SK-N-SH treated with all-trans-retinoic acid at 6 μM for 48 hours (cell line): ENCODE data around the gene NT5DC1.

Experiments used
- ATAC-seq: fragments of 200-7000 bp; cut with Tn5 transposase; 3 replicates; pipeline ENCODE4 v1.9.1; 2020; ENCODE audit warnings: mild to moderate bottlenecking, moderate library complexity
- ARNTL ChIP-seq: fragments of 450-650 bp; formaldehyde crosslinking; IDR thresholded peaks from 2 replicates; pipeline ENCODE4 v1.5.0; 2020; ENCODE audit warnings: low read depth, mild to moderate bottlenecking, moderate library complexity, borderline replicate concordance
- BACH2 ChIP-seq: fragments of 250-450 bp; sonication (Bioruptor Pico); IDR thresholded peaks from 2 replicates; pipeline ENCODE4 v1.9.0; 2021; ENCODE audit warnings: mild to moderate bottlenecking, borderline replicate concordance
- ESRRG ChIP-seq: fragments of 250-450 bp; sonication (Bioruptor Pico); IDR thresholded peaks from 2 replicates; pipeline ENCODE4 v1.6.1; 2021; ENCODE audit warnings: mild to moderate bottlenecking
- GLIS3 ChIP-seq: fragments of 250-450 bp; sonication (Bioruptor Pico); IDR thresholded peaks from 2 replicates; pipeline ENCODE4 v1.5.0; 2020; ENCODE audit warnings: mild to moderate bottlenecking, moderate library complexity
- ISL1 ChIP-seq: fragments of 250-450 bp; sonication (Bioruptor Pico); IDR thresholded peaks from 2 replicates; pipeline ENCODE4 v2.1.2; 2022; ENCODE audit warnings: mild to moderate bottlenecking, moderate library complexity
- OSR1 ChIP-seq: fragments of 250-450 bp; sonication (Bioruptor Pico); IDR thresholded peaks from 2 replicates; pipeline ENCODE4 v1.8.0; 2022; ENCODE audit warnings: moderate library complexity, mild to moderate bottlenecking, inconsistent platforms
- PPARA ChIP-seq: fragments of 250-450 bp; sonication (Bioruptor Pico); IDR thresholded peaks from 2 replicates; pipeline ENCODE4 v1.5.0; 2020; ENCODE audit warnings: mild to moderate bottlenecking, borderline replicate concordance
- RARB ChIP-seq: fragments of 250-450 bp; sonication (Bioruptor Pico); IDR thresholded peaks from 2 replicates; pipeline ENCODE4 v1.8.0; 2021; ENCODE audit warnings: mild to moderate bottlenecking, moderate library complexity
- SNAI2 ChIP-seq: fragments of 250-450 bp; sonication (Bioruptor Pico); IDR thresholded peaks from 2 replicates; pipeline ENCODE4 v1.5.0; 2020; ENCODE audit warnings: mild to moderate bottlenecking, moderate library complexity
- TCF4 ChIP-seq: fragments of 250-450 bp; sonication (Bioruptor Pico); IDR thresholded peaks from 2 replicates; pipeline ENCODE4 v1.8.0; 2021; ENCODE audit warnings: mild to moderate bottlenecking, moderate library complexity, borderline replicate concordance
- ZC3H10 ChIP-seq: fragments of 250-450 bp; sonication (Bioruptor Pico); IDR thresholded peaks from 2 replicates; pipeline ENCODE4 v1.5.1; 2021; ENCODE audit warnings: mild to moderate bottlenecking, moderate library complexity
- ZFP3 ChIP-seq: fragments of 250-450 bp; sonication (Bioruptor Pico); IDR thresholded peaks from 2 replicates; pipeline ENCODE4 v1.5.0; 2020; ENCODE audit warnings: mild to moderate bottlenecking, moderate library complexity
- ZFP30 ChIP-seq: fragments of 450-650 bp; formaldehyde crosslinking; IDR thresholded peaks from 2 replicates; pipeline ENCODE4 v1.5.0; 2022; ENCODE audit warnings: mild to moderate bottlenecking, moderate library complexity
- ZNF565 ChIP-seq: fragments of 450-650 bp; formaldehyde crosslinking; conservative IDR thresholded peaks from 2 replicates; pipeline ENCODE4 v1.5.0; 2020; ENCODE audit warnings: low read depth, mild to moderate bottlenecking, moderate library complexity
- ZNF70 ChIP-seq: fragments of 450-650 bp; formaldehyde crosslinking; IDR thresholded peaks from 2 replicates; pipeline ENCODE4 v1.5.0; 2020; ENCODE audit warnings: mild to moderate bottlenecking, moderate library complexity
- ZNF8 ChIP-seq: fragments of 450-650 bp; formaldehyde crosslinking; IDR thresholded peaks from 2 replicates; pipeline ENCODE4 v1.5.0; 2020; ENCODE audit warnings: mild to moderate bottlenecking, moderate library complexity
- TF ChIP-seq, protein P1 (sequence below): fragments of 250-450 bp; sonication (Bioruptor Pico); IDR thresholded peaks from 2 replicates; pipeline ENCODE4 v1.5.1; 2021; ENCODE audit warnings: mild to moderate bottlenecking, moderate library complexity
- TF ChIP-seq, protein P2 (sequence below): fragments of 250-450 bp; sonication (Bioruptor Pico); IDR thresholded peaks from 2 replicates; pipeline ENCODE4 v1.5.0; 2020; ENCODE audit warnings: mild to moderate bottlenecking, moderate library complexity
- TF ChIP-seq, protein P3 (sequence below): fragments of 250-450 bp; sonication (Bioruptor Pico); IDR thresholded peaks from 2 replicates; pipeline ENCODE4 v1.8.0; 2020; ENCODE audit warnings: mild to moderate bottlenecking, moderate library complexity, borderline replicate concordance
- TF ChIP-seq, protein P4 (sequence below): fragments of 250-450 bp; sonication (Bioruptor Pico); IDR thresholded peaks from 2 replicates; pipeline ENCODE4 v1.8.0; 2021; ENCODE audit warnings: low read depth, mild to moderate bottlenecking, moderate library complexity, borderline replicate concordance
- TF ChIP-seq, protein P5 (sequence below): fragments of 250-450 bp; sonication (Bioruptor Pico); IDR thresholded peaks from 2 replicates; pipeline ENCODE4 v1.5.1; 2020; ENCODE audit warnings: low read depth, mild to moderate bottlenecking, moderate library complexity

The NT5DC1 gene

DNA sequence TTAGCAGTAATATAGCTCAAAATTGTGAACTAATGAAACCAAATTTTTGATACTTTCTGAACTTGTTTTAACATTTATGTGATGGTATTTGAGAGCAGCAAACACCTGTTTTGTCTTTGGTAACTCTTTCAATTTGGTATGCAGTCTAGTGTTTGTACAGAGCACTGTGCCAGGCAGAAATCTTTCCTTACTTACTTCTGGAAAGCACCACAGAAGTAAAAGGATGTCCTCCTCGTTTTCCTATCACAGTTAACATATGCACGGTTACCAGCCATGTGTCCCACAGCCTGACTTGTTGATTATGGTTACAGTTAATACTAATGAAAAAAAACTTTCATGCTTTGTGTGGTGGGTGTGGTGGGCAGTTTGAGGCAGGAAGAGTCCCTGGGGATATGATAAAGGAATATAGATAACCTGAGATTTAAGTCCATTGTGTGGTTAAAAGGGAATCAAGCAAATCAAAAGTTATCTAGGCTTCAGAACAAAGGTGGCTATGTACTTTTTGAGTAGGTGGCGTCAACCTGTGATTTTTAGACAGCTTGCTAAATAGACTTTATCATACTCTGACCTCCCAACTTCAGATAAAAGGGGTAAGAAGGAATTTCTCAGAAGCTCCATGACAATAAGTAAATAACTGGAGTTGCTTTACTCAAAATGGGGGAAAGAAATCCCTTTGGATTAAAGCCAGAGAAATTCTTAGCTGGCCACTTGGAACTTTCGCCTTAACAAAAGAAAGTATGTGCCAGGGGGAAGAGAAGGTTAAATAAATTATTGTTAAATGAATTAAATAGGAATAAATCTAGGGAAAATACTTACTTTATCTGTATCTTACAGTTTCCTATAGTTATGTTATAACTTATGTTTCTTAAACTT, 45.4 kb downstream of the NT5DC1 start:
- ATAC-seq, result no peak

DNA sequence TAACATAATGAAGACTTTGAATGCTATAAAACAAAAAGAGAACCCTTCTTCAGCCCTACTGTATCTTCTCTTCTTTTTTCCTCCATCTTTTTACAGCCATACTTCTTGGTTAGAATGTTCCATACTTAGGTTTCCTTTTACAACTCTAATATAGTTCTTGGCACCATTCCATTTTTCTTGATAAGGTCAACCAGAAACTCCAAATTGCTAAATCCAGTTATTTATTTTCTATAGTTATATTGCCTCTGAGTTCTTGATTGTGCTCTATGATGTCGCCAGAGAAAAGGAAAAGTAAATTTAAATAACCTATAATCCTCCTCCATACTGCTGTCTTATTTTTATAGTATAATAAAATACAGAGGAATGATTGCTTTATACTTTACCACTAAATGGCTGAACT, 52.0 kb downstream of the NT5DC1 start:
- TF ChIP-seq, protein P1, sequence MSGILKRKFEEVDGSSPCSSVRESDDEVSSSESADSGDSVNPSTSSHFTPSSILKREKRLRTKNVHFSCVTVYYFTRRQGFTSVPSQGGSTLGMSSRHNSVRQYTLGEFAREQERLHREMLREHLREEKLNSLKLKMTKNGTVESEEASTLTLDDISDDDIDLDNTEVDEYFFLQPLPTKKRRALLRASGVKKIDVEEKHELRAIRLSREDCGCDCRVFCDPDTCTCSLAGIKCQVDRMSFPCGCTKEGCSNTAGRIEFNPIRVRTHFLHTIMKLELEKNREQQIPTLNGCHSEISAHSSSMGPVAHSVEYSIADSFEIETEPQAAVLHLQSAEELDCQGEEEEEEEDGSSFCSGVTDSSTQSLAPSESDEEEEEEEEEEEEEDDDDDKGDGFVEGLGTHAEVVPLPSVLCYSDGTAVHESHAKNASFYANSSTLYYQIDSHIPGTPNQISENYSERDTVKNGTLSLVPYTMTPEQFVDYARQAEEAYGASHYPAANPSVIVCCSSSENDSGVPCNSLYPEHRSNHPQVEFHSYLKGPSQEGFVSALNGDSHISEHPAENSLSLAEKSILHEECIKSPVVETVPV (CRISPR knock-in tag), result no peak
- no peak for TF ChIP-seq GLIS3
- TF ChIP-seq ISL1 (CRISPR knock-in tag), result no peak
- TF ChIP-seq, protein P2, sequence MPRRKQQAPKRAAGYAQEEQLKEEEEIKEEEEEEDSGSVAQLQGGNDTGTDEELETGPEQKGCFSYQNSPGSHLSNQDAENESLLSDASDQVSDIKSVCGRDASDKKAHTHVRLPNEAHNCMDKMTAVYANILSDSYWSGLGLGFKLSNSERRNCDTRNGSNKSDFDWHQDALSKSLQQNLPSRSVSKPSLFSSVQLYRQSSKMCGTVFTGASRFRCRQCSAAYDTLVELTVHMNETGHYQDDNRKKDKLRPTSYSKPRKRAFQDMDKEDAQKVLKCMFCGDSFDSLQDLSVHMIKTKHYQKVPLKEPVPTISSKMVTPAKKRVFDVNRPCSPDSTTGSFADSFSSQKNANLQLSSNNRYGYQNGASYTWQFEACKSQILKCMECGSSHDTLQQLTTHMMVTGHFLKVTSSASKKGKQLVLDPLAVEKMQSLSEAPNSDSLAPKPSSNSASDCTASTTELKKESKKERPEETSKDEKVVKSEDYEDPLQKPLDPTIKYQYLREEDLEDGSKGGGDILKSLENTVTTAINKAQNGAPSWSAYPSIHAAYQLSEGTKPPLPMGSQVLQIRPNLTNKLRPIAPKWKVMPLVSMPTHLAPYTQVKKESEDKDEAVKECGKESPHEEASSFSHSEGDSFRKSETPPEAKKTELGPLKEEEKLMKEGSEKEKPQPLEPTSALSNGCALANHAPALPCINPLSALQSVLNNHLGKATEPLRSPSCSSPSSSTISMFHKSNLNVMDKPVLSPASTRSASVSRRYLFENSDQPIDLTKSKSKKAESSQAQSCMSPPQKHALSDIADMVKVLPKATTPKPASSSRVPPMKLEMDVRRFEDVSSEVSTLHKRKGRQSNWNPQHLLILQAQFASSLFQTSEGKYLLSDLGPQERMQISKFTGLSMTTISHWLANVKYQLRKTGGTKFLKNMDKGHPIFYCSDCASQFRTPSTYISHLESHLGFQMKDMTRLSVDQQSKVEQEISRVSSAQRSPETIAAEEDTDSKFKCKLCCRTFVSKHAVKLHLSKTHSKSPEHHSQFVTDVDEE (CRISPR knock-in tag), result no peak
- no peak for TF ChIP-seq TCF4 (CRISPR knock-in tag)
- TF ChIP-seq, protein P3, sequence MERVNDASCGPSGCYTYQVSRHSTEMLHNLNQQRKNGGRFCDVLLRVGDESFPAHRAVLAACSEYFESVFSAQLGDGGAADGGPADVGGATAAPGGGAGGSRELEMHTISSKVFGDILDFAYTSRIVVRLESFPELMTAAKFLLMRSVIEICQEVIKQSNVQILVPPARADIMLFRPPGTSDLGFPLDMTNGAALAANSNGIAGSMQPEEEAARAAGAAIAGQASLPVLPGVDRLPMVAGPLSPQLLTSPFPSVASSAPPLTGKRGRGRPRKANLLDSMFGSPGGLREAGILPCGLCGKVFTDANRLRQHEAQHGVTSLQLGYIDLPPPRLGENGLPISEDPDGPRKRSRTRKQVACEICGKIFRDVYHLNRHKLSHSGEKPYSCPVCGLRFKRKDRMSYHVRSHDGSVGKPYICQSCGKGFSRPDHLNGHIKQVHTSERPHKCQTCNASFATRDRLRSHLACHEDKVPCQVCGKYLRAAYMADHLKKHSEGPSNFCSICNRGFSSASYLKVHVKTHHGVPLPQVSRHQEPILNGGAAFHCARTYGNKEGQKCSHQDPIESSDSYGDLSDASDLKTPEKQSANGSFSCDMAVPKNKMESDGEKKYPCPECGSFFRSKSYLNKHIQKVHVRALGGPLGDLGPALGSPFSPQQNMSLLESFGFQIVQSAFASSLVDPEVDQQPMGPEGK (CRISPR knock-in tag), result no peak
- TF ChIP-seq PPARA (CRISPR knock-in tag), result no peak
- ATAC-seq, result no peak

More for the DNA sequence above, 45.4 kb downstream of the NT5DC1 start:
- no peak for TF ChIP-seq ZNF70 (CRISPR knock-in tag)
- TF ChIP-seq BACH2, result no peak
- TF ChIP-seq, protein P3 (CRISPR knock-in tag), result no peak
- no peak for TF ChIP-seq ZNF565 (CRISPR knock-in tag)
- TF ChIP-seq ZC3H10 (CRISPR knock-in tag), result no peak
- no peak for TF ChIP-seq GLIS3
- no peak for TF ChIP-seq SNAI2
- TF ChIP-seq, protein P1 (CRISPR knock-in tag), result no peak
- TF ChIP-seq ZFP30 (CRISPR knock-in tag), result no peak
- no peak for TF ChIP-seq ESRRG (CRISPR knock-in tag)
- TF ChIP-seq, protein P4, sequence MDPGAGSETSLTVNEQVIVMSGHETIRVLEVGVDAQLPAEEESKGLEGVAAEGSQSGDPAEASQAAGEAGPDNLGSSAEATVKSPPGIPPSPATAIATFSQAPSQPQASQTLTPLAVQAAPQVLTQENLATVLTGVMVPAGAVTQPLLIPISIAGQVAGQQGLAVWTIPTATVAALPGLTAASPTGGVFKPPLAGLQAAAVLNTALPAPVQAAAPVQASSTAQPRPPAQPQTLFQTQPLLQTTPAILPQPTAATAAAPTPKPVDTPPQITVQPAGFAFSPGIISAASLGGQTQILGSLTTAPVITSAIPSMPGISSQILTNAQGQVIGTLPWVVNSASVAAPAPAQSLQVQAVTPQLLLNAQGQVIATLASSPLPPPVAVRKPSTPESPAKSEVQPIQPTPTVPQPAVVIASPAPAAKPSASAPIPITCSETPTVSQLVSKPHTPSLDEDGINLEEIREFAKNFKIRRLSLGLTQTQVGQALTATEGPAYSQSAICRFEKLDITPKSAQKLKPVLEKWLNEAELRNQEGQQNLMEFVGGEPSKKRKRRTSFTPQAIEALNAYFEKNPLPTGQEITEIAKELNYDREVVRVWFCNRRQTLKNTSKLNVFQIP (CRISPR knock-in tag), result no peak
- no peak for TF ChIP-seq ARNTL
- TF ChIP-seq, protein P2 (CRISPR knock-in tag), result no peak
- no peak for TF ChIP-seq OSR1 (CRISPR knock-in tag)
- no peak for TF ChIP-seq ZNF8 (CRISPR knock-in tag)
- no peak for TF ChIP-seq ZFP3 (CRISPR knock-in tag)
- TF ChIP-seq RARB, result no peak
- TF ChIP-seq PPARA (CRISPR knock-in tag), result no peak
- TF ChIP-seq, protein P5, sequence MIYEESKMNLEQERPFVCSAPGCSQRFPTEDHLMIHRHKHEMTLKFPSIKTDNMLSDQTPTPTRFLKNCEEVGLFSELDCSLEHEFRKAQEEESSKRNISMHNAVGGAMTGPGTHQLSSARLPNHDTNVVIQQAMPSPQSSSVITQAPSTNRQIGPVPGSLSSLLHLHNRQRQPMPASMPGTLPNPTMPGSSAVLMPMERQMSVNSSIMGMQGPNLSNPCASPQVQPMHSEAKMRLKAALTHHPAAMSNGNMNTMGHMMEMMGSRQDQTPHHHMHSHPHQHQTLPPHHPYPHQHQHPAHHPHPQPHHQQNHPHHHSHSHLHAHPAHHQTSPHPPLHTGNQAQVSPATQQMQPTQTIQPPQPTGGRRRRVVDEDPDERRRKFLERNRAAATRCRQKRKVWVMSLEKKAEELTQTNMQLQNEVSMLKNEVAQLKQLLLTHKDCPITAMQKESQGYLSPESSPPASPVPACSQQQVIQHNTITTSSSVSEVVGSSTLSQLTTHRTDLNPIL (CRISPR knock-in tag), result no peak
